GM13977 (cell line): Measurements from ENCODE around the gene HCRTR1.

Source experiments
- DNase-seq: peaks from one replicate; pipeline ENCODE4 v3.0.0; 2012; ENCODE audit warnings: low spot score
- CTCF ChIP-seq: IDR thresholded peaks from 2 replicates; pipeline ENCODE4 v1.5.1; 2012; ENCODE audit warnings: mild to moderate bottlenecking, control low read depth; ENCODE audit not compliant: insufficient read depth; ENCODE audit errors: extremely low read depth, missing control alignments
- in situ Hi-C: fragments of 300-500 bp; cut with MboI; formaldehyde crosslinking; loops from one replicate; pipeline ENCODE4 v1.12.0; 2022; ENCODE audit warnings: low sequenced_read_pairs, low pct_unique_long_range_greater_than_20kb, mixed read lengths, inconsistent platforms; ENCODE audit not compliant: unreplicated experiment

The HCRTR1 gene

DNA sequence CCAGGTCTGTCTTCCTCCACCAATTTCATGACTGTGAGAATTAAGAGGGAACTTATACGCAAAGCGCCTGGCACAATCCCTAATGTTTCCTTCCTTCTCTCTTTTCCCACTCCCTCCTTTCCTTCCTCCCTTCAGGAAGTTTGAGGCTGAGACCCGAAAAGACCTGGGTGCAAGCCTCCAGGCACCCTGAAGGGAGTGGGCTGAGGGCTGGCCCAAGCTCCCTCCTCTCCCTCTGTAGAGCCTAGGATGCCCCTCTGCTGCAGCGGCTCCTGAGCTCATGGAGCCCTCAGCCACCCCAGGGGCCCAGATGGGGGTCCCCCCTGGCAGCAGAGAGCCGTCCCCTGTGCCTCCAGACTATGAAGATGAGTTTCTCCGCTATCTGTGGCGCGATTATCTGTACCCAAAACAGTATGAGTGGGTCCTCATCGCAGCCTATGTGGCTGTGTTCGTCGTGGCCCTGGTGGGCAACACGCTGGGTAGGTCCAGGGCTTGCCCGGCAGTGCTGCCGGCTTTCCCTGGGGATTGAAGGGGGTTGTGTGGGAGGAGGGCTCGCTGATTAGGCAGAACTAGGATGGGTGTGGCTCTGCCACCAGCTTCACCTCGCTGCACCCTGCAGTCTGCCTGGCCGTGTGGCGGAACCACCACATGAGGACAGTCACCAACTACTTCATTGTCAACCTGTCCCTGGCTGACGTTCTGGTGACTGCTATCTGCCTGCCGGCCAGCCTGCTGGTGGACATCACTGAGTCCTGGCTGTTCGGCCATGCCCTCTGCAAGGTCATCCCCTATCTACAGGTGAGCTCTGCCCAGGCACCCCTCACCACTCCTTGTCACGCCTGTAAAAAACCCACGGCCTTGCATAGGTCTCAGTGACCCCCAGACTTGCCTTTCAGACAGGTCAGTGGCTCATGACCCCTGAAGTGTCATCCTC lies 1.7 kb downstream of the HCRTR1 start:
- no peak for DNase-seq
- in situ Hi-C loops = loop anchor here (10.0 kb wide), 1 partner anchor 54 kb away; no protein-coding TSS in a partner anchor
- TF ChIP-seq CTCF = no peak

DNA sequence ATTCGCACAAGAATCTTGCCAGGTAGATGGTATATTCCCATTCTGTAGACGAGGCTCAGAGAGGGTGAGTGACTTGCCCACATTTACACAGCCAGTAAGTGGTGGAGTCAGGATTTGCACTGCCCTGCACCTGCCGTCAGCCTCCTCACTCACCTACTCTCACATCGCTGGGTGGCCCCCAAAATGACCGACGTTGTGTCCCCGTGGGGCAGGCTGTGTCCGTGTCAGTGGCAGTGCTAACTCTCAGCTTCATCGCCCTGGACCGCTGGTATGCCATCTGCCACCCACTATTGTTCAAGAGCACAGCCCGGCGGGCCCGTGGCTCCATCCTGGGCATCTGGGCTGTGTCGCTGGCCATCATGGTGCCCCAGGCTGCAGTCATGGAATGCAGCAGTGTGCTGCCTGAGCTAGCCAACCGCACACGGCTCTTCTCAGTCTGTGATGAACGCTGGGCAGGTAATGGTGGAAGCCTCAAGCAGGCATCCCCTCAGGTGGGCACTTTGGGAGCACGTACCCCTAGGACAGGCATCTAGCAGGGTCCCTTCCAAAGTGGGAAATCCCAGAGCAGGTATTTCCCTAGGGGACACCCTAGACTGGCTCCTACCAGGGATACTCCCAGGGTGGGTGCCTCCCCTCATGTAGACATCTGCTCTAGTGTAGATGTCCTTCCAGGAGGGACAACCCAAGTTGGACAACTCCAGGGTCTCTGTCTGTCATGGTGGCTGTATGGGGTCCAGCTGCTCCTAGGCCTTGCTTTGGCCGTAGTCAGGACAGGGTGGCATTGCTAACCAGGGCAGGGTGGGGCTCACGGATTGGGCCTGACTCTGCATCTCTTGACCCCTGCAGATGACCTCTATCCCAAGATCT lies 3.4 kb downstream of the HCRTR1 start:
- no peak for TF ChIP-seq CTCF
- no peak for DNase-seq
- in situ Hi-C loops = no loop called here

- no peak for DNase-seq
- no peak for TF ChIP-seq CTCF
- in situ Hi-C loops = no loop called here
Observed at GRCh38 chr1:31621498-31621820, 4.0 kb downstream of the HCRTR1 start.

- in situ Hi-C loops = no loop called here
- TF ChIP-seq CTCF = no peak
- no peak for DNase-seq
Observed at GRCh38 chr1:31621847-31622730, 4.6 kb downstream of the HCRTR1 start.

GRCh38 chr1:31623365-31623764 lies 5.9 kb downstream of the HCRTR1 start:
- in situ Hi-C loops = no loop called here
- no peak for DNase-seq
- TF ChIP-seq CTCF = no peak

DNA sequence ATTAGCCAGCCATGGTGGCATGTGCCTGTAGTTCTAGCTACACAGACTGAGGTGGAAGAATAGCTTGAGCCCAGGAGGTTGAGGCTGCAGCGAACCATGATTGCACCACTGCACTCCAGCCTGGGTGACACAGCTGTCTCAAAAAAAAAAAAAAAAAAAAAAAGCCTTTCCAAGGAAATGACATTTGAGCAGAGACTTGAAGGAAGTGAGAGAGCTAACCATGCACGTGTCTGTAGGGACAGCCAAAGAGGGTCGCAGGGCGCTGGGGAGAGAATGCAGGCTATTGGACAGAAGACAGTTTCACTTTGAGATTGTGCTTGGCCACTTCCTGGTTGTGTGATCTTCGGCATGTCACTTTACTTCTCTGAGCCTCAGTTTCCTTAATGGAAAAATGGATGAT lies 6.8 kb downstream of the HCRTR1 start:
- DNase-seq = no peak
- in situ Hi-C loops = no loop called here
- no peak for TF ChIP-seq CTCF
